PC-3 (cell line): ENCODE data around the gene FASTK. TPM values are rescaled to one million over a fixed set of nuclear protein-coding genes. Genes with fewer than 3 reads are reported as not detected.

Source experiments
- ATAC-seq: fragments of 200-7000 bp; cut with Tn5 transposase; 2 replicates; pipeline ENCODE4 v1.9.1; 2020; ENCODE audit warnings: mild to moderate bottlenecking, moderate library complexity
- BruUV-seq: library from RNA; stranded (reverse); fragments of 400-500 nt; replicated peaks from 2 replicates; lab custom pipeline; 2021; lab: Mats Ljungman, UMichigan
- CTCF ChIA-PET: fragments of 300-600 bp; sonication (Branson Sonifier 250); formaldehyde crosslinking; loops from one replicate; lab custom pipeline; 2022; ENCODE audit warnings: antibody characterized with exemption; lab: Charles Lee
- POLR2A ChIA-PET: fragments of 300-600 bp; sonication (Branson Sonifier 250); formaldehyde crosslinking; loops from one replicate; lab custom pipeline; 2022; ENCODE audit warnings: antibody characterized with exemption; ENCODE audit not compliant: unreplicated experiment; lab: Charles Lee
- DNase-seq: peaks from one replicate; pipeline ENCODE4 v3.0.0-alpha.2; 2015
- H2AFZ ChIP-seq: fragments of 300-600 bp; sonication (generic); 2 replicates; pipeline ENCODE4 v1.6.0; 2016; ENCODE audit warnings: antibody characterized with exemption, low read length
- H3F3A ChIP-seq: fragments of 300-600 bp; sonication (generic); one replicate; pipeline ENCODE4 v1.6.0; 2017; ENCODE audit warnings: antibody characterized with exemption, low read length, control low read depth, mild to moderate bottlenecking; ENCODE audit not compliant: unreplicated experiment
- H3K27ac ChIP-seq: fragments of 300-600 bp; sonication (generic); 2 replicates; pipeline ENCODE4 v1.5.1; 2016; ENCODE audit warnings: mild to moderate bottlenecking, low read length
- H3K27me3 ChIP-seq: fragments of 300-600 bp; sonication (generic); 2 replicates; pipeline ENCODE4 v1.6.1; 2016; ENCODE audit warnings: low read length, mixed read lengths
- H3K36me3 ChIP-seq: fragments of 300-600 bp; sonication (generic); 2 replicates; pipeline ENCODE4 v1.6.1; 2016; ENCODE audit warnings: low read depth, mixed run types, low read length, mixed read lengths
- H3K4me1 ChIP-seq: fragments of 300-600 bp; sonication (generic); 2 replicates; pipeline ENCODE4 v1.5.1; 2016; ENCODE audit warnings: low read length; ENCODE audit not compliant: insufficient read depth
- H3K4me2 ChIP-seq: fragments of 300-600 bp; sonication (generic); 2 replicates; pipeline ENCODE4 v1.6.0; 2016; ENCODE audit warnings: low read length
- H3K4me3 ChIP-seq: fragments of 300-600 bp; sonication (generic); 2 replicates; pipeline ENCODE4 v1.5.1; 2016; ENCODE audit warnings: mild to moderate bottlenecking, low read length, mixed read lengths
- H3K79me2 ChIP-seq: fragments of 300-600 bp; sonication (generic); 2 replicates; pipeline ENCODE4 v1.6.1; 2017; ENCODE audit warnings: low read length, mixed read lengths
- H3K9ac ChIP-seq: fragments of 300-600 bp; sonication (generic); 2 replicates; pipeline ENCODE4 v1.6.0; 2016; ENCODE audit warnings: mild to moderate bottlenecking, low read length
- H3K9me2 ChIP-seq: fragments of 300-600 bp; sonication (generic); replicated peaks from 2 replicates; pipeline ENCODE4 v1.6.1; 2016; ENCODE audit warnings: mixed run types, low read length, mixed read lengths
- H3K9me3 ChIP-seq: fragments of 300-600 bp; sonication (generic); 2 replicates; pipeline ENCODE4 v1.6.1; 2016; ENCODE audit warnings: low read length, mixed read lengths
- H4K20me1 ChIP-seq: fragments of 300-600 bp; sonication (generic); 2 replicates; pipeline ENCODE4 v1.6.1; 2016; ENCODE audit warnings: low read length, mixed read lengths
- CTCF ChIP-seq: fragments of 300-600 bp; sonication (generic); conservative IDR thresholded peaks from 2 replicates; pipeline ENCODE4 v1.5.1; 2017; ENCODE audit warnings: antibody characterized with exemption, low read depth, mild to moderate bottlenecking, low read length
- EZH2 ChIP-seq: fragments of 300-600 bp; sonication (generic); IDR thresholded peaks from one replicate; pipeline ENCODE4 v1.6.1; 2017; ENCODE audit warnings: antibody characterized with exemption, mild to moderate bottlenecking, low read length; ENCODE audit not compliant: unreplicated experiment
- EZH2phosphoT487 ChIP-seq: fragments of 300-600 bp; sonication (generic); IDR thresholded peaks from 2 replicates; pipeline ENCODE4 v1.6.1; 2018; ENCODE audit warnings: mild to moderate bottlenecking, antibody characterized with exemption, low read length, borderline replicate concordance
- intact Hi-C: fragments of 100-400 bp; cut with micrococcal nuclease; formaldehyde crosslinking; loops from 2 replicates; pipeline ENCODE4 v1.9.0; 2023
- total RNA-seq: library from RNA; depleted of rRNA; stranded (reverse); fragments of >200 nt; gene quantifications from 2 replicates; pipeline ENCODE4 v1.2.3, GENCODE V29; 2014

The FASTK gene
- total RNA-seq, 1 experiment from 2014 or later, result 163 TPM

- H3K9ac ChIP-seq, result no peak overlapping the region
- no peak overlapping the region for H2AFZ ChIP-seq
- ATAC-seq (no peak), DNase-seq (no peak)
- H3K4me1 ChIP-seq, result no peaks in the 10 kb centered on the region
- TF ChIP-seq CTCF (no peak), EZH2phosphoT487 (no peak)
- no peaks in the 10 kb centered on the region for H3K27me3 ChIP-seq
- H3K9me2 ChIP-seq, result no peaks in the 10 kb centered on the region
- no peak overlapping the region for H3K4me3 ChIP-seq
- H3K4me2 ChIP-seq, result no peak overlapping the region
- H3F3A ChIP-seq, result no peaks in the 10 kb centered on the region
- CTCF ChIA-PET, result no interaction called here
- POLR2A ChIA-PET, result no interaction called here
- H3K9me3 ChIP-seq, result no peaks in the 10 kb centered on the region
- no peaks in the 10 kb centered on the region for H3K79me2 ChIP-seq
- H4K20me1 ChIP-seq, result no peaks in the 10 kb centered on the region
- H3K27ac ChIP-seq, result no peak overlapping the region
- peaks cover 34% of the 10 kb centered on the region for H3K36me3 ChIP-seq
- BruUV-seq, result no TSS peak
- intact Hi-C loops, result no loop called here
Observed at GRCh38 chr7:151069841-151070573, 10.6 kb downstream of the FASTK start.

GRCh38 chr7:151068069-151068773 is 12.4 kb downstream of the FASTK start:
- POLR2A ChIA-PET, result no interaction called here
- H3K4me3 ChIP-seq, result no peak overlapping the region
- BruUV-seq, result no TSS peak

More at GRCh38 chr7:151068069-151068773, 12.4 kb downstream of the FASTK start:
- Histone ChIP-seq H4K20me1 (no peaks in the 10 kb centered on the region), H3K4me1 (peaks cover 3% of the 10 kb centered on the region; the same call in 1 of the 2 replicates), H3K4me2 (no peak overlapping the region), H3K9me2 (no peaks in the 10 kb centered on the region), H3K27me3 (no peaks in the 10 kb centered on the region), H2AFZ (no peak overlapping the region), H3K27ac (no peak overlapping the region), H3K36me3 (peaks cover 30% of the 10 kb centered on the region), H3F3A (no peaks in the 10 kb centered on the region), H3K79me2 (peaks cover 11% of the 10 kb centered on the region), H3K9me3 (no peaks in the 10 kb centered on the region), H3K9ac (no peak overlapping the region)
- no peak for DNase-seq
- ATAC-seq, result no peak
- CTCF ChIA-PET, result no interaction called here
- intact Hi-C loops, result no loop called here
- TF ChIP-seq CTCF (no peak), EZH2phosphoT487 (no peak), EZH2 (no peak)
